ENCODE measurements around the gene FSD1. TPM values are rescaled to one million over a fixed set of nuclear protein-coding genes. Genes with fewer than 3 reads are reported as not detected.

Gene FSD1
- total and polyA plus RNA-seq, 10 of the 15 experiments (the other 5 are each of a cell fraction or from before 2014, with no cell fraction given), result 0.15 to 5.1 (median 4.0) TPM; not detected in 1

DNA sequence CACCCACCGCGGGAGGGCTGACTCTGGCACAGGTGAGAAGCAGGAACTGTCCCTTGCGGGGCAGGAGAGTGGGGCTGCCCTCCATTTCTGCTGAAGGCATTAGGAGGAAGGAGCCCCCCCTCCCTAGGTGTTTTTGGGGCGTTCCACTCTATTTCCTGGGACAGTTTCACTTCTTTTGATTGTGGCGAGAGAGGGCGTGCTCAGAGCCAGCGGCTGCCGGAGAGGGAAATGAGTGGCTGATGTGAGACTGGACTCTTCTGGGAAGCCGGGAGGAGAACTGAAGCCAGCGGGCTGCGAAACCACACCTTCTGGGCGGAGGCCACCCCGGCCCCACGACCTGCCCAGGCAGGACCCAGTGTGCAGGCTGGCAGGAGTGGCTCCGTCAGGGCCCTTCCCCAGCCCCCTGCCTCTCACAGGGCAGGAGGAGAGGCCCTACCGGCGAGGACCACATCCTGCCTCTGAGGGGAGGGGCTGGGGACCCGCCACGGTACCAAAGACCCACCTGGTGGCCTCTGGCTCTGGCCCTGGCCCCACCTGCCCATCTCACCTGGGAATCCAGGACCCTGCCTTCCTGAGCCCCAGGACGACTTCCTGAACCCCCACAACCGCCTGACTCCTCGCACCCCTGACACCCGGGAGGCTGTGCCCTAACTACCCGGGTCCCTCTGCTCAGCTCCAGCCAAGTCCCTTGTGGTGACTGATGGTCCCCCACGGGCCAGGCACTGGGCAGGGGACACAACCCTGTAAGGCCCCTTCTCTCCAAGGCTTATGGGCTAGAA lies 64.9 kb downstream of the FSD1 start (continued):
- TF ChIP-seq, protein P1, sequence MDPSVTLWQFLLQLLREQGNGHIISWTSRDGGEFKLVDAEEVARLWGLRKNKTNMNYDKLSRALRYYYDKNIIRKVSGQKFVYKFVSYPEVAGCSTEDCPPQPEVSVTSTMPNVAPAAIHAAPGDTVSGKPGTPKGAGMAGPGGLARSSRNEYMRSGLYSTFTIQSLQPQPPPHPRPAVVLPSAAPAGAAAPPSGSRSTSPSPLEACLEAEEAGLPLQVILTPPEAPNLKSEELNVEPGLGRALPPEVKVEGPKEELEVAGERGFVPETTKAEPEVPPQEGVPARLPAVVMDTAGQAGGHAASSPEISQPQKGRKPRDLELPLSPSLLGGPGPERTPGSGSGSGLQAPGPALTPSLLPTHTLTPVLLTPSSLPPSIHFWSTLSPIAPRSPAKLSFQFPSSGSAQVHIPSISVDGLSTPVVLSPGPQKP (IDR thresholded peaks at IDR 0.05; ENCODE audit: low read depth, low read length), result no peak
- TF ChIP-seq DPF2 (IDR thresholded peaks at IDR 0.05) (peak; percentile 82), NBN (IDR thresholded peaks at IDR 0.05) (no peak; the same call in none of the 2 replicates), TCF12 (IDR thresholded peaks at IDR 0.05; ENCODE audit: low read depth, low read length) (no peak), NFIC (IDR thresholded peaks at IDR 0.05; ENCODE audit: low read depth, low read length) (no peak), ZNF217 (IDR thresholded peaks at IDR 0.05) (no peak)

DNA sequence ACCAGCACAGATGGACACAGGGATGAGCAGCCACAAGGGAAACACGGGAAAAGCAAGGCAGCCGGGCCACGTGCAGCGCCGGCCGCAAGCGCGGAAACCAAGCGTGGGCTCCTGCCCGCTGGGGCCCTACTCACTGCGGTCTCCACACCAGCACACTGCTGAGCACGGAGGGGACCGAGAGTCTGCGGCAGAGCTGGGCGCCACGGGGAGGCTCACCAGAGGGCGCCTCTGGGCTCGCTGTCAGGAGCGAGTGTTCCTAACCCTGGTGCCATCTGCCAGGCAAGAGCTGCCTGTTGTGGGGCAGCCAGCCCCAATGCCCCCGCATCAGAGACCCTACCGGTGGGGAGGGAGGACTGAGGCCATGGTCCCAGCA lies 65.5 kb downstream of the FSD1 start:
- CTCF ChIA-PET, result interaction anchor here (0.6 to 3.3 kb wide), 12 partner anchors 9 to 116 kb away, joined by 3 to 16 read pairs (median 4); partner anchors contain the start of genes CHAF1A and SH3GL1
- no peaks in the 10 kb centered on the region for H3K27me3 ChIP-seq (replicated peaks in 1 of 2; ENCODE audit: control insufficient read depth in 2 of 2, insufficient read depth in 2 of 2, low read length in 1 of 2)
- no peak for DNase-seq (ENCODE audit: low read depth, low spot score)
- SMC1A ChIA-PET (ENCODE audit: uncharacterized antibody, unreplicated experiment), result interaction anchor here (0.8 to 1.5 kb wide), 5 partner anchors 10 to 32 kb away, joined by 3 to 5 read pairs (median 5); partner anchors contain the start of genes CHAF1A and SH3GL1
- ATAC-seq, result peak; percentile 83
- H4K20me1 ChIP-seq (ENCODE audit: control insufficient read depth, insufficient read depth), result no peaks in the 10 kb centered on the region
- H3K4me3 ChIP-seq, result peak overlapping the region; percentile 71
- RAD21 ChIA-PET (ENCODE audit: unreplicated experiment), result interaction anchor here (0.6 to 1.8 kb wide), 8 partner anchors 11 to 35 kb away, joined by 3 to 10 read pairs (median 4); partner anchors contain the start of genes CHAF1A, MPND and SH3GL1
- 2% methylated on average over 21 of the region's 21 CpGs for WGBS (ENCODE audit: insufficient coverage, insufficient replicate concordance, low lambda C conversion rate, missing lambda C conversion rate)
- H3K36me3 ChIP-seq (ENCODE audit: control insufficient read depth in 2 of 2, insufficient read depth in 2 of 2, low read length in 1 of 2), result peaks cover 14 to 37% of the 10 kb centered on the region in 2 experiments; a peak in 3 of 4 replicates
- no peaks in the 10 kb centered on the region for H3K9me3 ChIP-seq (replicated peaks; ENCODE audit: control insufficient read depth, insufficient read depth, low read length)
- H3K4me2 ChIP-seq (ENCODE audit: control insufficient read depth, insufficient read depth), result peak overlapping the region; percentile 99
- peak; percentile 94 for FAIRE-seq
- no peak overlapping the region for H2AFZ ChIP-seq (ENCODE audit: control insufficient read depth, low read depth, low read length)
- peaks cover 69% of the 10 kb centered on the region for H3K79me2 ChIP-seq (ENCODE audit: control insufficient read depth, insufficient read depth, low read length)
- BruUV-seq (replicated peaks), result no TSS peak
- intact Hi-C loops (cut with micrococcal nuclease; ENCODE audit: unreplicated experiment) (loop anchor here (1.0 kb wide), 1 partner anchor 30 kb away; the partner anchor contains the start of gene SH3GL1), in situ Hi-C loops (cut with MboI) (no loop called here)
- POLR2A ChIA-PET, result interaction anchor here (0.9 to 2.0 kb wide), 7 partner anchors 10 to 32 kb away, joined by 3 to 11 read pairs (median 5); partner anchors contain the start of genes CHAF1A and MPND
- H3K9ac ChIP-seq (ENCODE audit: control insufficient read depth, insufficient read depth, low read length), result peak overlapping the region; percentile 84
- peaks cover 61% of the 10 kb centered on the region for H3K4me1 ChIP-seq (ENCODE audit: control insufficient read depth, insufficient read depth, low read length)
- peak overlapping the region; percentile 98 for H3K27ac ChIP-seq (ENCODE audit: control insufficient read depth, insufficient read depth)
- TF ChIP-seq HCFC1 (IDR thresholded peaks at IDR 0.05; ENCODE audit: low read length) (no peak), SMARCA5 (IDR thresholded peaks at IDR 0.05) (no peak; the same call in 1 of the 2 replicates), MTA3 (IDR thresholded peaks at IDR 0.05; ENCODE audit: borderline replicate concordance, low read length) (no peak), POLR2A (IDR thresholded peaks at IDR 0.05; ENCODE audit: low read depth, low read length) (no peak; the same call in none of the 2 replicates), ZBTB33 (IDR thresholded peaks at IDR 0.05) (no peak), PML (IDR thresholded peaks at IDR 0.05; ENCODE audit: low read length) (no peak), RB1 (IDR thresholded peaks at IDR 0.05; ENCODE audit: borderline replicate concordance) (no peak), ZBED1 (IDR thresholded peaks at IDR 0.05; ENCODE audit: borderline replicate concordance) (no peak), ATF7 (IDR thresholded peaks at IDR 0.05; ENCODE audit: low read depth) (no peak)
- TF ChIP-seq, protein P2, sequence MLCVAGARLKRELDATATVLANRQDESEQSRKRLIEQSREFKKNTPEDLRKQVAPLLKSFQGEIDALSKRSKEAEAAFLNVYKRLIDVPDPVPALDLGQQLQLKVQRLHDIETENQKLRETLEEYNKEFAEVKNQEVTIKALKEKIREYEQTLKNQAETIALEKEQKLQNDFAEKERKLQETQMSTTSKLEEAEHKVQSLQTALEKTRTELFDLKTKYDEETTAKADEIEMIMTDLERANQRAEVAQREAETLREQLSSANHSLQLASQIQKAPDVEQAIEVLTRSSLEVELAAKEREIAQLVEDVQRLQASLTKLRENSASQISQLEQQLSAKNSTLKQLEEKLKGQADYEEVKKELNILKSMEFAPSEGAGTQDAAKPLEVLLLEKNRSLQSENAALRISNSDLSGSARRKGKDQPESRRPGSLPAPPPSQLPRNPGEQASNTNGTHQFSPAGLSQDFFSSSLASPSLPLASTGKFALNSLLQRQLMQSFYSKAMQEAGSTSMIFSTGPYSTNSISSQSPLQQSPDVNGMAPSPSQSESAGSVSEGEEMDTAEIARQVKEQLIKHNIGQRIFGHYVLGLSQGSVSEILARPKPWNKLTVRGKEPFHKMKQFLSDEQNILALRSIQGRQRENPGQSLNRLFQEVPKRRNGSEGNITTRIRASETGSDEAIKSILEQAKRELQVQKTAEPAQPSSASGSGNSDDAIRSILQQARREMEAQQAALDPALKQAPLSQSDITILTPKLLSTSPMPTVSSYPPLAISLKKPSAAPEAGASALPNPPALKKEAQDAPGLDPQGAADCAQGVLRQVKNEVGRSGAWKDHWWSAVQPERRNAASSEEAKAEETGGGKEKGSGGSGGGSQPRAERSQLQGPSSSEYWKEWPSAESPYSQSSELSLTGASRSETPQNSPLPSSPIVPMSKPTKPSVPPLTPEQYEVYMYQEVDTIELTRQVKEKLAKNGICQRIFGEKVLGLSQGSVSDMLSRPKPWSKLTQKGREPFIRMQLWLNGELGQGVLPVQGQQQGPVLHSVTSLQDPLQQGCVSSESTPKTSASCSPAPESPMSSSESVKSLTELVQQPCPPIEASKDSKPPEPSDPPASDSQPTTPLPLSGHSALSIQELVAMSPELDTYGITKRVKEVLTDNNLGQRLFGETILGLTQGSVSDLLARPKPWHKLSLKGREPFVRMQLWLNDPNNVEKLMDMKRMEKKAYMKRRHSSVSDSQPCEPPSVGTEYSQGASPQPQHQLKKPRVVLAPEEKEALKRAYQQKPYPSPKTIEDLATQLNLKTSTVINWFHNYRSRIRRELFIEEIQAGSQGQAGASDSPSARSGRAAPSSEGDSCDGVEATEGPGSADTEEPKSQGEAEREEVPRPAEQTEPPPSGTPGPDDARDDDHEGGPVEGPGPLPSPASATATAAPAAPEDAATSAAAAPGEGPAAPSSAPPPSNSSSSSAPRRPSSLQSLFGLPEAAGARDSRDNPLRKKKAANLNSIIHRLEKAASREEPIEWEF (IDR thresholded peaks at IDR 0.05; ENCODE audit: insufficient replicate concordance, low read depth, low read length), result no peak
